A549 (cell line): ENCODE results near the gene SNX25. TPM values are rescaled to one million over a fixed set of nuclear protein-coding genes. Genes with fewer than 3 reads are reported as not detected.

Source experiments
- ATAC-seq, 2 experiments: fragments of 200-7000 bp in 1 of 2; fragments of >200 bp in 1 of 2; cut with Nextera tagmentation in 1 of 2; cut with Tn5 transposase in 1 of 2; 3 replicates each; pipeline versions ENCODE4 v1.8.0 to v1.9.1; 2018 to 2020; ENCODE audit warnings: mild to moderate bottlenecking in 1 of 2, moderate library complexity in 1 of 2
- CTCF ChIA-PET: fragments of 300-600 bp; sonication (Branson Sonifier 250); formaldehyde crosslinking; extraction: SDS; loops from one replicate; lab custom pipeline; 2021; ENCODE audit warnings: antibody characterized with exemption, inconsistent platforms; lab: Yijun Ruan, JAX
- POLR2A ChIA-PET: fragments of 350-600 bp; formaldehyde crosslinking; extraction: SDS; loops from one replicate; lab custom pipeline; 2021; ENCODE audit warnings: antibody characterized with exemption, inconsistent platforms; lab: Yijun Ruan, JAX
- DNase-seq, 2 experiments: peaks; one replicate each; pipeline versions ENCODE4 v3.0.0 to v3.0.0-alpha.2; 2011 to 2016; ENCODE audit warnings: low read depth in 1 of 2, low spot score in 1 of 2
- FAIRE-seq: peaks from 2 replicates; lab custom pipeline; 2011; peaks lifted over from hg19 to GRCh38; lab: Jason Lieb, UNC
- H3K27ac ChIP-seq, 2 experiments: fragments of >200 bp; sonication (Bioruptor Twin); formaldehyde crosslinking; 3 replicates each; pipeline ENCODE4 v1.5.1; 2016 to 2017
- H3K4me1 ChIP-seq: fragments of >200 bp; sonication (Bioruptor Twin); formaldehyde crosslinking; 3 replicates; pipeline ENCODE4 v1.6.1; 2016
- H3K4me2 ChIP-seq: fragments of >200 bp; sonication (Bioruptor Twin); formaldehyde crosslinking; 3 replicates; pipeline ENCODE4 v1.6.1; 2016
- H3K4me3 ChIP-seq: fragments of >200 bp; sonication (Bioruptor Twin); formaldehyde crosslinking; 3 replicates; pipeline ENCODE4 v1.5.1; 2016
- H3K9me3 ChIP-seq: fragments of >200 bp; sonication (Bioruptor Twin); formaldehyde crosslinking; 3 replicates; pipeline ENCODE4 v1.6.1; 2016
- CBX2 ChIP-seq: fragments of 200-600 bp; sonication (generic); IDR thresholded peaks from 2 replicates; pipeline ENCODE4 v1.6.1; 2016; ENCODE audit warnings: low read depth, mild to moderate bottlenecking, borderline replicate concordance
- CBX8 ChIP-seq: fragments of 200-600 bp; sonication (generic); IDR thresholded peaks from 2 replicates; pipeline ENCODE4 v1.6.1; 2016
- CEBPB ChIP-seq, 2 experiments: fragments of >200 bp in 1 of 2; sonication (Bioruptor Twin) in 1 of 2; formaldehyde crosslinking in 1 of 2; IDR thresholded peaks; 2 replicates each; pipeline ENCODE4 v1.6.1; 2012 to 2016
- CHD2 ChIP-seq: fragments of 150-350 bp; IDR thresholded peaks from 2 replicates; pipeline ENCODE4 v1.6.1; 2014; ENCODE audit warnings: low read length; ENCODE audit not compliant: partially characterized antibody
- EP300 ChIP-seq, 2 experiments: fragments of >200 bp; sonication (Bioruptor Twin); formaldehyde crosslinking; IDR thresholded peaks; 2 replicates in 1 of 2; 3 replicates in 1 of 2; pipeline ENCODE4 v1.6.1; 2016 to 2017
- FOXS1 ChIP-seq: fragments of 250-450 bp; sonication (Bioruptor Pico); IDR thresholded peaks from 2 replicates; pipeline ENCODE4 v1.5.0; 2020; ENCODE audit warnings: mild to moderate bottlenecking, moderate library complexity
- JUN ChIP-seq, 2 experiments: fragments of >200 bp; sonication (Bioruptor Twin); formaldehyde crosslinking; IDR thresholded peaks; 2 replicates in 1 of 2; 3 replicates in 1 of 2; pipeline ENCODE4 v1.6.1; 2016 to 2017
- NFE2L2 ChIP-seq: fragments of 150-350 bp; conservative IDR thresholded peaks from 2 replicates; pipeline ENCODE4 v1.6.1; 2014; ENCODE audit warnings: low read length
- NR3C1 ChIP-seq: fragments of >200 bp; sonication (Bioruptor Twin); formaldehyde crosslinking; IDR thresholded peaks from 3 replicates; pipeline ENCODE4 v1.6.1; 2017
- PHF8 ChIP-seq: fragments of 200-600 bp; sonication (generic); IDR thresholded peaks from 2 replicates; pipeline ENCODE4 v1.6.1; 2016; ENCODE audit warnings: low read depth, mild to moderate bottlenecking, antibody characterized with exemption, moderate library complexity, borderline replicate concordance
- RNF2 ChIP-seq: fragments of 200-600 bp; sonication (generic); IDR thresholded peaks from 2 replicates; pipeline ENCODE4 v1.6.1; 2016; ENCODE audit warnings: low read depth, mild to moderate bottlenecking, antibody characterized with exemption, moderate library complexity, borderline replicate concordance
- SREBF2 ChIP-seq: fragments of 450-650 bp; IDR thresholded peaks from 2 replicates; pipeline ENCODE4 v1.6.1; 2014; ENCODE audit warnings: mild to moderate bottlenecking, moderate library complexity
- TP53 ChIP-seq: fragments of 250-450 bp; sonication (Bioruptor Pico); IDR thresholded peaks from 2 replicates; pipeline ENCODE4 v1.5.0; 2021; ENCODE audit warnings: mild to moderate bottlenecking, moderate library complexity
- ZNF302 ChIP-seq: fragments of 250-450 bp; sonication (Bioruptor Pico); IDR thresholded peaks from 2 replicates; pipeline ENCODE4 v1.9.0; 2021; ENCODE audit warnings: inconsistent platforms, mild to moderate bottlenecking, moderate library complexity
- ZSCAN20 ChIP-seq: fragments of 250-450 bp; sonication (Bioruptor Pico); IDR thresholded peaks from 2 replicates; pipeline ENCODE4 v1.8.0; 2022; ENCODE audit warnings: mild to moderate bottlenecking, moderate library complexity
- WGBS: methylation state at CpG from one replicate; pipeline ENCODE4 v1.1.6; 2017; ENCODE audit errors: missing lambda C conversion rate; 5-methylcytosine and 5-hydroxymethylcytosine counted together
- polyA plus RNA-seq, 4 experiments: library from polyadenylated mRNA; depleted of rRNA in 3 of 4; stranded (reverse); fragments of >200 nt; fragmentation: RNase III in 1 of 4; extraction: RNeasy Plus Mini Kit Qiagen cat#74134 plus additional on column Dnase treatment in 1 of 4; gene quantifications; 2 replicates in 3 of 4; 3 replicates in 1 of 4; pipeline ENCODE4 v1.2.3, GENCODE V29; 2011 to 2017
- TF ChIP-seq, protein P1 (sequence below): fragments of 250-450 bp; sonication (Bioruptor Pico); IDR thresholded peaks from 2 replicates; pipeline ENCODE4 v1.5.0; 2020; ENCODE audit warnings: low read depth, mild to moderate bottlenecking, moderate library complexity
- TF ChIP-seq, protein P2 (sequence below): fragments of 450-650 bp; IDR thresholded peaks from 2 replicates; pipeline ENCODE4 v1.6.1; 2014; ENCODE audit warnings: antibody characterized with exemption
- TF ChIP-seq, protein P3 (sequence below): fragments of >200 bp; sonication (Bioruptor Twin); formaldehyde crosslinking; IDR thresholded peaks from 3 replicates; pipeline ENCODE4 v1.5.1; 2016

The SNX25 gene
- polyA plus RNA-seq, 2 of the 4 experiments (the other 2 are of a cell fraction), result 10.1 to 13.0 TPM

DNA sequence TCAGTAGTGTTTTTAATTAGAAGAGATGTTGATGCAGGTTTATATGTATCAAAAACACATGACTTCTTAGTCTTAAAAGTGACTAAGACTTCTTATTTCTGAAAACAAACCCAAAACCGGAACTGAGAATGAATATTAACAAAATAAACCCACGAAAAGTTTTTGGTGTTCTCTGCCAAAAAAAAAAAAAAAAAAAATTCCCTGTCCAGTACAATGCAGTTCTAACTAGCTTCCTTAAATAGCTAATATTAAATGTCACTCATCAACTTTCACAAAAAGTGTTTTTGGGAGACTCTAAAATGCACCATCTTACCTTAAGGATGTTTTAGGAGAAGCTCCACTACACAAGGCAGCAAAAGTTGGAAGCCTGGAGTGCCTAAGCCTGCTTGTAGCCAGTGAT, 189.2 kb downstream of the SNX25 start:
- H3K4me1 ChIP-seq, result no peaks in the 10 kb centered on the region
- DNase-seq, result no peak
- no peak overlapping the region for H3K4me2 ChIP-seq
- no peaks in the 10 kb centered on the region for H3K9me3 ChIP-seq
- TF ChIP-seq FOXS1 (CRISPR knock-in tag) (no peak), CEBPB (IDR thresholded peaks at IDR 0.05) (no peak), SREBF2 (no peak), CBX8 (no peak), TP53 (CRISPR knock-in tag) (no peak)
- TF ChIP-seq, protein P1, sequence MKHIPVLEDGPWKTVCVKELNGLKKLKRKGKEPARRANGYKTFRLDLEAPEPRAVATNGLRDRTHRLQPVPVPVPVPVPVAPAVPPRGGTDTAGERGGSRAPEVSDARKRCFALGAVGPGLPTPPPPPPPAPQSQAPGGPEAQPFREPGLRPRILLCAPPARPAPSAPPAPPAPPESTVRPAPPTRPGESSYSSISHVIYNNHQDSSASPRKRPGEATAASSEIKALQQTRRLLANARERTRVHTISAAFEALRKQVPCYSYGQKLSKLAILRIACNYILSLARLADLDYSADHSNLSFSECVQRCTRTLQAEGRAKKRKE (CRISPR knock-in tag), result no peak
- TF ChIP-seq, protein P2, sequence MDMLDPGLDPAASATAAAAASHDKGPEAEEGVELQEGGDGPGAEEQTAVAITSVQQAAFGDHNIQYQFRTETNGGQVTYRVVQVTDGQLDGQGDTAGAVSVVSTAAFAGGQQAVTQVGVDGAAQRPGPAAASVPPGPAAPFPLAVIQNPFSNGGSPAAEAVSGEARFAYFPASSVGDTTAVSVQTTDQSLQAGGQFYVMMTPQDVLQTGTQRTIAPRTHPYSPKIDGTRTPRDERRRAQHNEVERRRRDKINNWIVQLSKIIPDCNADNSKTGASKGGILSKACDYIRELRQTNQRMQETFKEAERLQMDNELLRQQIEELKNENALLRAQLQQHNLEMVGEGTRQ, result no peak
- no peak for FAIRE-seq
- no peak overlapping the region for H3K27ac ChIP-seq
- POLR2A ChIA-PET, result no interaction called here
- H3K4me3 ChIP-seq, result no peak overlapping the region
- ATAC-seq, result no peak
- CTCF ChIA-PET, result no interaction called here
- WGBS, result 61% methylated on average over 2 of the region's 2 CpGs

DNA sequence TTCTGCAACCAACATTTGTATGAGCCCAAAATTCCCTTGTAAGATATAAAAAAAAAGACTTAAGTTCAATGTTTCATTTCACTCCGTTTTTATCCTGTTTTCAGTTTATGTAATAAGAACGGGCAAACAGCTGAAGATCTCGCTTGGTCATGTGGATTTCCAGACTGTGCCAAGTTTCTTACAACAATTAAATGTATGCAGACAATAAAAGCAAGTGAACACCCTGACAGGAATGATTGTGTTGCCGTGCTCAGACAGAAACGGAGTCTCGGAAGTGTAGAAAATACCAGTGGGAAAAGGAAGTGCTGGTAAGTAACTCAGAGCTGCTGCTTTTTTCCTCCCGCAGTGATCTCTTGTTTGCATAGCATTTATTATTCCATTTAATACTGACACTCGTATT, 190.1 kb downstream of the SNX25 start:
- H3K9me3 ChIP-seq, result no peaks in the 10 kb centered on the region
- no peak overlapping the region for H3K4me2 ChIP-seq
- CTCF ChIA-PET, result no interaction called here
- TF ChIP-seq, protein P1 (CRISPR knock-in tag), result no peak
- TF ChIP-seq ZNF302 (CRISPR knock-in tag) (no peak), CBX8 (no peak), RNF2 (no peak), ZSCAN20 (CRISPR knock-in tag) (no peak), PHF8 (no peak), NR3C1 (no peak), NFE2L2 (no peak), EP300 (IDR thresholded peaks at IDR 0.05) (no peak), JUN (IDR thresholded peaks at IDR 0.05) (no peak), CHD2 (no peak)
- TF ChIP-seq, protein P3, sequence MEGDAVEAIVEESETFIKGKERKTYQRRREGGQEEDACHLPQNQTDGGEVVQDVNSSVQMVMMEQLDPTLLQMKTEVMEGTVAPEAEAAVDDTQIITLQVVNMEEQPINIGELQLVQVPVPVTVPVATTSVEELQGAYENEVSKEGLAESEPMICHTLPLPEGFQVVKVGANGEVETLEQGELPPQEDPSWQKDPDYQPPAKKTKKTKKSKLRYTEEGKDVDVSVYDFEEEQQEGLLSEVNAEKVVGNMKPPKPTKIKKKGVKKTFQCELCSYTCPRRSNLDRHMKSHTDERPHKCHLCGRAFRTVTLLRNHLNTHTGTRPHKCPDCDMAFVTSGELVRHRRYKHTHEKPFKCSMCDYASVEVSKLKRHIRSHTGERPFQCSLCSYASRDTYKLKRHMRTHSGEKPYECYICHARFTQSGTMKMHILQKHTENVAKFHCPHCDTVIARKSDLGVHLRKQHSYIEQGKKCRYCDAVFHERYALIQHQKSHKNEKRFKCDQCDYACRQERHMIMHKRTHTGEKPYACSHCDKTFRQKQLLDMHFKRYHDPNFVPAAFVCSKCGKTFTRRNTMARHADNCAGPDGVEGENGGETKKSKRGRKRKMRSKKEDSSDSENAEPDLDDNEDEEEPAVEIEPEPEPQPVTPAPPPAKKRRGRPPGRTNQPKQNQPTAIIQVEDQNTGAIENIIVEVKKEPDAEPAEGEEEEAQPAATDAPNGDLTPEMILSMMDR, result no peak
- no peak for FAIRE-seq
- POLR2A ChIA-PET, result no interaction called here
- 85% methylated on average over 8 of the region's 8 CpGs for WGBS
- no peak for DNase-seq
- H3K4me3 ChIP-seq, result no peak overlapping the region
- H3K27ac ChIP-seq, result no peak overlapping the region
- no peaks in the 10 kb centered on the region for H3K4me1 ChIP-seq
- no peak for ATAC-seq

DNA sequence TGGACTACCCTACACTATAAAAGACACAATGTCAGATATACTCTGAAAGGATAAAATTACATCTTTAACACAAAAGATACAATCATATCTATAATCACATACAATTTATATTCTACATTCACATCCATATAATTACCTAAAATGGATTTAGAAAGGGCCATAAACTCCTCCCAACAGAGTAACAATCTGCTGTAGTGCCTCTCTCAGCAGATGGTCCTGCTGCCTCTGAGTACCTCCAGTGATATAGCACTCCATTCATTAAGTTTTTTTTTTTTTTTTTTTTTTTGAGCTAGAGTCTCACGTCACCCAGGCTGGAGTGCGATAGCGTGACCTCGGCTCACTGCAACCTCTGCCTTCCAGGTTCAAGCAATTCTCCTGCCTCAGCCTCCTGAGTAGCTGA, 194.6 kb downstream of the SNX25 start:
- WGBS, result 94% methylated on average over 4 of the region's 4 CpGs
- TF ChIP-seq CBX2, result no peak
- CTCF ChIA-PET, result interaction anchor here (1.5 kb wide), 1 partner anchor 20 kb away, joined by 3 read pairs; no protein-coding TSS in a partner anchor
- POLR2A ChIA-PET, result interaction anchor here (1.4 kb wide), 1 partner anchor 8 kb away, joined by 6 read pairs; the partner anchor contains the start of genes ANKRD37 and LRP2BP
- H3K9me3 ChIP-seq, result no peaks in the 10 kb centered on the region
- DNase-seq (no peak), FAIRE-seq (no peak), ATAC-seq (no peak)
- no peak overlapping the region for H3K4me3 ChIP-seq
- H3K4me2 ChIP-seq, result no peak overlapping the region
- no peak overlapping the region for H3K27ac ChIP-seq
- H3K4me1 ChIP-seq, result no peaks in the 10 kb centered on the region
